Ovary (tissue), 9 donors: ENCODE measurements around the gene STK39. TPM values are rescaled to one million over a fixed set of nuclear protein-coding genes. Genes with fewer than 3 reads are reported as not detected.

Experiments
- DNase-seq, 5 donors: peaks; one replicate each; pipeline ENCODE4 v3.0.0-alpha.2; 2019 to 2020
- H3K27ac ChIP-seq, 2 donors: fragments of 200-600 bp; one replicate each; pipeline versions ENCODE4 v1.5.1 to v1.8.0; 2019 to 2022
- H3K27me3 ChIP-seq: fragments of 200-600 bp; one replicate; pipeline ENCODE4 v1.8.0; 2022
- H3K36me3 ChIP-seq: fragments of 200-600 bp; sonication (generic); one replicate; pipeline ENCODE4 v1.5.1; 2019
- H3K4me1 ChIP-seq: one replicate; pipeline ENCODE4 v1.8.1; 2013; ENCODE audit warnings: mild to moderate bottlenecking, moderate library complexity; ENCODE audit not compliant: insufficient read depth
- H3K4me3 ChIP-seq: fragments of 200-600 bp; sonication (generic); one replicate; pipeline ENCODE4 v1.5.1; 2017
- H3K9me3 ChIP-seq, 2 donors: fragments of 200-600 bp in 1 of 2; sonication (generic) in 1 of 2; one replicate each; pipeline versions ENCODE4 v1.5.1 to v1.8.1; 2013 to 2019; ENCODE audit warnings: mild to moderate bottlenecking in 1 of 2, moderate library complexity in 1 of 2
- CTCF ChIP-seq, 3 donors: fragments of 450-650 bp in 2 of 3; fragments of 200-600 bp in 1 of 3; IDR thresholded peaks; one replicate each; pipeline versions ENCODE4 v1.5.1 to v1.8.0; 2016 to 2022; ENCODE audit warnings: antibody characterized with exemption in 3 of 3, mild to moderate bottlenecking in 1 of 3
- EP300 ChIP-seq: sonication (generic); formaldehyde crosslinking; IDR thresholded peaks from one replicate; pipeline ENCODE4 v1.6.1; 2017; ENCODE audit warnings: antibody characterized with exemption
- POLR2A ChIP-seq: fragments of 450-650 bp; IDR thresholded peaks from one replicate; pipeline ENCODE4 v1.6.1; 2017; ENCODE audit warnings: antibody characterized with exemption, mild to moderate bottlenecking, moderate library complexity
- WGBS, 3 donors: extraction: QIAGEN DNeasy Blood & Tissue Kit in 1 of 3; methylation state at CpG; one replicate each; pipeline versions ENCODE4 v1.1.5 to v1.1.7; 2013 to 2017; 5-methylcytosine and 5-hydroxymethylcytosine counted together
- intact Hi-C, 4 donors: fragments of 100-400 bp; cut with DNase I; formaldehyde crosslinking; loops; one replicate each; pipeline versions ENCODE4 v1.11.0 to v1.15.1; 2022 to 2023
- polyA plus RNA-seq, 2 donors: library from polyadenylated mRNA; stranded (reverse); fragments of 200-250 nt in 1 of 2; fragments of 350-450 nt in 1 of 2; fragmentation: Illumina TruSeq in 1 of 2; extraction: RNeasy Lipid Tissue Mini Kit (QIAGEN cat#74804) in 1 of 2; gene quantifications; one replicate each; pipeline ENCODE4 v1.2.3, GENCODE V29; 2013 to 2014
- total RNA-seq, 7 donors: library from RNA; depleted of rRNA in 2 of 7; stranded (reverse); fragments of >200 nt in 2 of 7; fragmentation: NEBNext Ultra II Directional in 3 of 7; extraction: Animal tissue kit (Norgen Biotek cat#: 25700) in 3 of 7; gene quantifications; one replicate each; pipeline versions ENCODE4 v1.1.0 to v1.2.4, GENCODE V29; 2016 to 2023
- donor health status: DM: no; HTN: no; CAD: no; lungs with moderate emphysema.
- donor health status: DM: no; HTN: no; CAD: no.
- donor health status: Bipolar disorder and iron deficiency.
- donor health status: DM: yes; HTN: yes; CAD: no.
- donor health status: DM: no; HTN: no; CAD: no.
- donor health status: DM: yes; HTN: yes; CAD: no.

STK39 gene
- total and polyA plus RNA-seq, 9 donors = 5.9 to 14.1 (median 10.6) TPM

GRCh38 chr2:168220965-168221819, 26.2 kb downstream of the STK39 start:
- DNase-seq = no peak
- Histone ChIP-seq H3K27me3 (no peaks in the 10 kb centered on the region), H3K27ac (no peak overlapping the region), H3K4me3 (no peak overlapping the region), H3K36me3 (no peaks in the 10 kb centered on the region), H3K9me3 (no peaks in the 10 kb centered on the region), H3K4me1 (no peaks in the 10 kb centered on the region)
- WGBS, 3 donors = 81 to 93% (median 90%) methylated on average over 11 of the region's 11 CpGs
- intact Hi-C loops = no loop called here
- no peak for TF ChIP-seq POLR2A
- no peak for TF ChIP-seq CTCF (IDR thresholded peaks at IDR 0.05)
- TF ChIP-seq EP300 = no peak

- intact Hi-C loops = no loop called here
- Histone ChIP-seq H3K36me3 (no peaks in the 10 kb centered on the region), H3K27ac (no peak overlapping the region), H3K4me3 (no peak overlapping the region), H3K27me3 (no peaks in the 10 kb centered on the region), H3K4me1 (no peaks in the 10 kb centered on the region), H3K9me3 (no peaks in the 10 kb centered on the region)
- WGBS, 3 donors = 31 to 45% (median 42%) methylated on average over 2 of the region's 2 CpGs
- TF ChIP-seq CTCF (IDR thresholded peaks at IDR 0.05) (no peak), POLR2A (no peak), EP300 (no peak)
- no peak for DNase-seq
Observed at GRCh38 chr2:168217920-168218319, 29.5 kb downstream of the STK39 start.

GRCh38 chr2:168216351-168217005, 30.9 kb downstream of the STK39 start:
- Histone ChIP-seq H3K27ac (no peak overlapping the region), H3K27me3 (no peaks in the 10 kb centered on the region), H3K4me3 (no peak overlapping the region), H3K36me3 (no peaks in the 10 kb centered on the region), H3K4me1 (no peaks in the 10 kb centered on the region), H3K9me3 (no peaks in the 10 kb centered on the region)
- TF ChIP-seq CTCF (IDR thresholded peaks at IDR 0.05) (no peak), EP300 (no peak), POLR2A (no peak)
- no peak for DNase-seq
- intact Hi-C loops = no loop called here
- WGBS, 3 donors = 86 to 89% (median 88%) methylated on average over 12 of the region's 12 CpGs

- TF ChIP-seq CTCF (IDR thresholded peaks at IDR 0.05) (no peak), EP300 (no peak), POLR2A (no peak)
- intact Hi-C loops = no loop called here
- H3K4me3 ChIP-seq = no peak overlapping the region
- no peaks in the 10 kb centered on the region for H3K4me1 ChIP-seq
- no peak for DNase-seq
- no peaks in the 10 kb centered on the region for H3K36me3 ChIP-seq
- H3K9me3 ChIP-seq = no peaks in the 10 kb centered on the region
- WGBS, 3 donors = 42 to 96% (median 65%) methylated on average over 1 of the region's 1 CpG
- no peak overlapping the region for H3K27ac ChIP-seq
- H3K27me3 ChIP-seq = no peaks in the 10 kb centered on the region
Observed at GRCh38 chr2:168215813-168216212, 31.6 kb downstream of the STK39 start.
